Hematopoietic multipotent progenitor cell treated with erythropoietin and hydrocortisone succinate and interleukin-3 and kit ligand, for 6 days (in vitro differentiated cells): ENCODE results near the gene NPHP1.
"Not testable (repeated sequence)": the region's sequence is repeated elsewhere in the genome, so short reads cannot be mapped to it uniquely, and the experiment has no call there.

Experiments used
- DNase-seq: peaks from one replicate; pipeline ENCODE4 v3.0.0-alpha.2; 2015

The NPHP1 gene

GRCh38 chr2:110126086-110126773 lies 78.6 kb downstream of the NPHP1 start:
- DNase-seq: no peak

GRCh38 chr2:110124939-110125691 lies 79.7 kb downstream of the NPHP1 start:
- no peak for DNase-seq

GRCh38 chr2:110124038-110124825 lies 80.6 kb downstream of the NPHP1 start:
- no peak for DNase-seq

GRCh38 chr2:110121592-110121991 lies 83.2 kb downstream of the NPHP1 start:
- DNase-seq: no peak

- no peak for DNase-seq
These were observed 83.8 kb downstream of the NPHP1 start for GRCh38 chr2:110121052-110121334.

- DNase-seq: no peak
These were observed 84.4 kb downstream of the NPHP1 start for GRCh38 chr2:110120171-110121051.

GRCh38 chr2:110116033-110116710 lies 88.6 kb downstream of the NPHP1 start:
- peak; percentile 35 for DNase-seq

- DNase-seq: peak; percentile 11
These were observed 89.4 kb downstream of the NPHP1 start, which contains the start of gene MALL for GRCh38 chr2:110115291-110116032. MALL (minus strand) TSS chr2:110115822; CDS start chr2:110115792, 30 bp downstream.

GRCh38 chr2:110114831-110115255 lies 90.0 kb downstream of the NPHP1 start:
- no peak for DNase-seq

GRCh38 chr2:110113961-110114591 lies 90.7 kb downstream of the NPHP1 start:
- DNase-seq: peak; percentile 1

GRCh38 chr2:110108291-110108690 lies 96.5 kb downstream of the NPHP1 start:
- DNase-seq: not testable (repeated sequence)

GRCh38 chr2:110107092-110108079 lies 97.4 kb downstream of the NPHP1 start:
- no peak for DNase-seq

- no peak for DNase-seq
These were observed 98.2 kb downstream of the NPHP1 start for GRCh38 chr2:110106642-110107041.

- no peak for DNase-seq
These were observed 99.0 kb downstream of the NPHP1 start for GRCh38 chr2:110105608-110106467.

- DNase-seq: no peak
These were observed 99.6 kb downstream of the NPHP1 start for GRCh38 chr2:110105183-110105582.

GRCh38 chr2:110104025-110104771 lies 100.6 kb downstream of the NPHP1 start:
- no peak for DNase-seq

- no peak for DNase-seq
These were observed 101.5 kb downstream of the NPHP1 start for GRCh38 chr2:110103061-110103961.
